ENCODE measurements around the gene TRIM63. TPM values are rescaled to one million over a fixed set of nuclear protein-coding genes. Genes with fewer than 3 reads are reported as not detected.

Gene TRIM63
- total and polyA plus RNA-seq, 2 donors (not counting 3 experiments of a cell fraction or from before 2014, with no cell fraction given) = not detected

DNA sequence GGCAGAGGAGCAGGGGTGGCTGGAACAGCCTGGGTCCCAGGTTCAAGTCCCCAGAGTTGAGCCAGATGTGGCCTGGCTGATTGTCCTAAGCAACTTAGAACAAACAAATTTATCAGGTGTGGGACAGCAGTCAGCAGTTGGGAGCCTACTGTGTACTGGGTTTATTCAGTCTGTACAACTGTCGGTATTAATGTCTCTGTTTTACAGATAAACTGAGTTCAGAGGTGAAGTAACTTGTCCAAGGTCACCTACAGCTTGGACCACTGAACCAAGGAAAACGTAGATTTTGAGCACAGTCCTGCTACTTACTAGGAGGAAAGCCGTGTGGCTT is 14.6 kb upstream of the TRIM63 start:
- Histone ChIP-seq H3K9ac (replicated peaks; ENCODE audit: extremely low read depth, insufficient read depth, low read length) (no peak overlapping the region), H2AFZ (ENCODE audit: low read depth, low read length) (no peak overlapping the region), H3K4me2 (ENCODE audit: insufficient read depth, low read length) (no peak overlapping the region), H3K36me3 (ENCODE audit: control insufficient read depth in 2 of 2, extremely low read depth in 1 of 2, insufficient read depth in 2 of 2, low read length in 2 of 2) (no peaks in the 10 kb centered on the region), H3K9me1 (replicated peaks; ENCODE audit: control insufficient read depth, extremely low read depth, insufficient read depth, low read length) (no peaks in the 10 kb centered on the region), H3K27ac (ENCODE audit: insufficient read depth, low read depth, low read length) (no peak overlapping the region), H3K27me3 (ENCODE audit: control insufficient read depth in 2 of 2, insufficient read depth in 2 of 2, low read length in 2 of 2) (peaks cover 0 to 4% of the 10 kb centered on the region in 2 experiments), H3K9me3 (replicated peaks; ENCODE audit: control insufficient read depth, insufficient read depth, low read length) (no peaks in the 10 kb centered on the region), H3K4me3 (replicated peaks in 1 of 3; ENCODE audit: insufficient read depth in 1 of 3, low read depth in 1 of 3, low read length in 3 of 3) (no peak overlapping the region), H3K79me2 (ENCODE audit: control insufficient read depth, insufficient read depth, low read length) (no peaks in the 10 kb centered on the region), H4K20me1 (replicated peaks; ENCODE audit: control insufficient read depth, extremely low read depth, insufficient read depth, low read length) (no peaks in the 10 kb centered on the region), H3K4me1 (ENCODE audit: control insufficient read depth, extremely low read depth, insufficient read depth, low read length) (no peaks in the 10 kb centered on the region)
- DNase-seq (ENCODE audit: low read depth, low spot score) = no peak
- BruUV-seq (replicated peaks) = no TSS peak
- dilution Hi-C loops (cut with MboI; ENCODE audit: extremely low pct_ligation_motif_present, low sequenced_read_pairs) (no loop called here), intact Hi-C loops (cut with micrococcal nuclease) (no loop called here)
- ChIA-PET CTCF (no interaction called here), POLR2A (no interaction called here)
- FAIRE-seq = no peak
- TF ChIP-seq POLR2A (IDR thresholded peaks at IDR 0.05; ENCODE audit: low read depth, low read length) (no peak), GATA2 (IDR thresholded peaks at IDR 0.05; ENCODE audit: insufficient read depth, insufficient read length, low read depth, low read length) (no peak), JUN (IDR thresholded peaks at IDR 0.05; ENCODE audit: borderline replicate concordance, insufficient read depth, insufficient read length, low read depth) (no peak), POLR2AphosphoS5 (IDR thresholded peaks at IDR 0.05; ENCODE audit: insufficient read depth, low read depth, low read length) (no peak), EZH2 (IDR thresholded peaks at IDR 0.05; ENCODE audit: borderline replicate concordance, low read depth, low read length, severe bottlenecking) (no peak), FOS (IDR thresholded peaks at IDR 0.05; ENCODE audit: borderline replicate concordance, insufficient read depth, low read length) (no peak), MYC (IDR thresholded peaks at IDR 0.05; ENCODE audit: low read depth, low read length) (no peak)
- TF ChIP-seq, protein P1, sequence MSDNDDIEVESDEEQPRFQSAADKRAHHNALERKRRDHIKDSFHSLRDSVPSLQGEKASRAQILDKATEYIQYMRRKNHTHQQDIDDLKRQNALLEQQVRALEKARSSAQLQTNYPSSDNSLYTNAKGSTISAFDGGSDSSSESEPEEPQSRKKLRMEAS (IDR thresholded peaks at IDR 0.05; ENCODE audit: insufficient read depth, insufficient read length) = no peak
- TF ChIP-seq, protein P2, sequence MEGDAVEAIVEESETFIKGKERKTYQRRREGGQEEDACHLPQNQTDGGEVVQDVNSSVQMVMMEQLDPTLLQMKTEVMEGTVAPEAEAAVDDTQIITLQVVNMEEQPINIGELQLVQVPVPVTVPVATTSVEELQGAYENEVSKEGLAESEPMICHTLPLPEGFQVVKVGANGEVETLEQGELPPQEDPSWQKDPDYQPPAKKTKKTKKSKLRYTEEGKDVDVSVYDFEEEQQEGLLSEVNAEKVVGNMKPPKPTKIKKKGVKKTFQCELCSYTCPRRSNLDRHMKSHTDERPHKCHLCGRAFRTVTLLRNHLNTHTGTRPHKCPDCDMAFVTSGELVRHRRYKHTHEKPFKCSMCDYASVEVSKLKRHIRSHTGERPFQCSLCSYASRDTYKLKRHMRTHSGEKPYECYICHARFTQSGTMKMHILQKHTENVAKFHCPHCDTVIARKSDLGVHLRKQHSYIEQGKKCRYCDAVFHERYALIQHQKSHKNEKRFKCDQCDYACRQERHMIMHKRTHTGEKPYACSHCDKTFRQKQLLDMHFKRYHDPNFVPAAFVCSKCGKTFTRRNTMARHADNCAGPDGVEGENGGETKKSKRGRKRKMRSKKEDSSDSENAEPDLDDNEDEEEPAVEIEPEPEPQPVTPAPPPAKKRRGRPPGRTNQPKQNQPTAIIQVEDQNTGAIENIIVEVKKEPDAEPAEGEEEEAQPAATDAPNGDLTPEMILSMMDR (IDR thresholded peaks at IDR 0.05; ENCODE audit: extremely low read depth in 1 of 2, insufficient read depth in 1 of 2, low read depth in 1 of 2, low read length in 2 of 2) = no peak
